Bronchial epithelial cell (primary cell): ENCODE measurements around the gene GSTM2. TPM values are rescaled to one million over a fixed set of nuclear protein-coding genes. Genes with fewer than 3 reads are reported as not detected.

ENCODE experiments used
- DNase-seq: peaks from one replicate; pipeline ENCODE4 v3.0.0-alpha.2; 2010; ENCODE audit warnings: low read depth
- FAIRE-seq: peaks from 2 replicates; lab custom pipeline; 2011; peaks lifted over from hg19 to GRCh38; lab: Jason Lieb, UNC
- H3K27me3 ChIP-seq: 2 replicates; pipeline ENCODE4 v1.5.1; 2011; ENCODE audit warnings: low read length; ENCODE audit not compliant: control insufficient read depth, insufficient read depth
- H3K36me3 ChIP-seq: 2 replicates; pipeline ENCODE4 v1.5.1; 2011; ENCODE audit warnings: low read length; ENCODE audit not compliant: control insufficient read depth, insufficient read depth
- H3K4me3 ChIP-seq: 2 replicates; pipeline ENCODE4 v1.5.1; 2011; ENCODE audit warnings: mild to moderate bottlenecking, low read depth, low read length, control low read depth
- CTCF ChIP-seq: IDR thresholded peaks from 2 replicates; pipeline ENCODE4 v1.5.1; 2011; ENCODE audit warnings: mild to moderate bottlenecking, moderate library complexity, low read length, control low read depth, inconsistent platforms; ENCODE audit not compliant: insufficient read depth, severe bottlenecking
- total RNA-seq: library from RNA; depleted of rRNA; stranded (reverse); fragments of >200 nt; gene quantifications from 2 replicates; pipeline ENCODE4 v1.2.1, GENCODE V29; 2014

The GSTM2 gene
- total RNA-seq, 1 donor from 2014 or later: 0.26 TPM

GRCh38 chr1:109714661-109715372, 47.0 kb downstream of the GSTM2 start:
- FAIRE-seq (no peak), DNase-seq (no peak)
- H3K27me3 ChIP-seq: no peaks in the 10 kb centered on the region
- H3K36me3 ChIP-seq: no peaks in the 10 kb centered on the region
- no peak for TF ChIP-seq CTCF
- H3K4me3 ChIP-seq: no peak overlapping the region

DNA sequence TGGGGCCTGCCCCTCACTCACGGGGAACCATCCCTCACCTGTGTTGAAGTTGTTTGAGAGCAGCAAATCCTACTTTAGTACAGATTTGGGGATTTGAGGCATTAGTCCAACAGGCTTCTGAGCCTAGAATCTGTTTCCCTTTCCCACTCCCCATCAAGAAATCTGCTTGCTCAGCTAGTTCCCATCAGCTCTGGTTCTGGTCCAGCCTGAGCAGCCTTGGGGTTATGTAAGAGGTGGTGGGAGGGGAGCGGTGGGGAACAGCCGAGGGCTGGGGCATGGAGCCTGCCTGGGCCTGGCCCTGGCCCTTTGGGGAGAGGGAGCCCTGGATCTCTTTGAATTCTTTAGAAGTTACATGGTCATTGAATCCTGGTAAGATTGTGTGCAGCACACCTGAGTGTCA, 48.3 kb downstream of the GSTM2 start:
- Histone ChIP-seq H3K27me3 (no peaks in the 10 kb centered on the region), H3K4me3 (no peak overlapping the region), H3K36me3 (no peaks in the 10 kb centered on the region)
- DNase-seq: no peak
- no peak for FAIRE-seq
- TF ChIP-seq CTCF: no peak

- FAIRE-seq (no peak), DNase-seq (no peak)
- H3K36me3 ChIP-seq: no peaks in the 10 kb centered on the region
Measured at GRCh38 chr1:109716570-109717090, 48.8 kb downstream of the GSTM2 start.

GRCh38 chr1:109717729-109718128, 49.9 kb downstream of the GSTM2 start:
- H3K27me3 ChIP-seq: no peaks in the 10 kb centered on the region
- H3K36me3 ChIP-seq: no peaks in the 10 kb centered on the region
- DNase-seq: peak; percentile 52
- H3K4me3 ChIP-seq: no peak overlapping the region
- TF ChIP-seq CTCF: no peak
- no peak for FAIRE-seq

More at GRCh38 chr1:109716570-109717090, 48.8 kb downstream of the GSTM2 start:
- Histone ChIP-seq H3K27me3 (no peaks in the 10 kb centered on the region), H3K4me3 (no peak overlapping the region)
- no peak for TF ChIP-seq CTCF

- H3K36me3 ChIP-seq: no peaks in the 10 kb centered on the region
- H3K27me3 ChIP-seq: no peaks in the 10 kb centered on the region
- no peak for FAIRE-seq
- H3K4me3 ChIP-seq: no peak overlapping the region
- no peak for DNase-seq
- TF ChIP-seq CTCF: no peak
Measured at GRCh38 chr1:109718495-109718894, 50.6 kb downstream of the GSTM2 start.
